K562 (cell line): ENCODE measurements around the gene HNRNPA3. TPM values are rescaled to one million over a fixed set of nuclear protein-coding genes. Genes with fewer than 3 reads are reported as not detected.

Experiments used
- AFF1 ChIP-seq, 2 experiments: fragments of 450-650 bp; IDR thresholded peaks; 2 replicates each; pipeline ENCODE4 v1.6.1; 2018; ENCODE audit warnings: mild to moderate bottlenecking in 2 of 2, low read depth in 1 of 2; ENCODE audit not compliant: partially characterized antibody in 2 of 2
- BACH1 ChIP-seq: fragments of 200-800 bp; sonication (Bioruptor generic); IDR thresholded peaks from 2 replicates; pipeline ENCODE4 v1.6.1; 2016; ENCODE audit warnings: missing genetic modification characterization, missing compliant biosample characterization
- BRD4 ChIP-seq: fragments of 200-600 bp; sonication (generic); IDR thresholded peaks from 2 replicates; pipeline ENCODE4 v1.6.1; 2017; ENCODE audit warnings: inconsistent platforms
- CBFB ChIP-seq: sonication (generic); formaldehyde crosslinking; IDR thresholded peaks from 2 replicates; pipeline ENCODE4 v1.4.0; 2020; ENCODE audit warnings: mild to moderate bottlenecking, missing genetic modification reagents
- CCAR2 ChIP-seq: fragments of 200-400 bp; formaldehyde crosslinking; IDR thresholded peaks from 2 replicates; pipeline ENCODE4 v1.6.1; 2017; ENCODE audit warnings: mild to moderate bottlenecking, low read depth, low read length
- CCNT2 ChIP-seq: IDR thresholded peaks from 2 replicates; pipeline ENCODE4 v1.6.1; 2011; ENCODE audit warnings: borderline replicate concordance, low read depth, mild to moderate bottlenecking, moderate library complexity, mixed read lengths, low read length; ENCODE audit not compliant: insufficient read length; ENCODE audit errors: extremely low read depth
- ESRRA ChIP-seq: fragments of 450-650 bp; IDR thresholded peaks from 2 replicates; pipeline ENCODE4 v1.6.1; 2014; ENCODE audit warnings: low read depth, mild to moderate bottlenecking, moderate library complexity, borderline replicate concordance
- GMEB1 ChIP-seq: fragments of 250-450 bp; sonication (Bioruptor Pico); IDR thresholded peaks from 2 replicates; pipeline ENCODE4 v1.4.0; 2020; ENCODE audit warnings: mild to moderate bottlenecking
- HDAC8 ChIP-seq: fragments of 450-650 bp; IDR thresholded peaks from 2 replicates; pipeline ENCODE4 v1.6.1; 2016; ENCODE audit warnings: mild to moderate bottlenecking, missing genetic modification characterization, moderate library complexity, missing compliant biosample characterization
- HNRNPH1 ChIP-seq: fragments of 200-400 bp; formaldehyde crosslinking; optimal IDR thresholded peaks from 2 replicates; pipeline ENCODE3; 2017; ENCODE audit warnings: low read depth, mild to moderate bottlenecking, low read length, moderate library complexity
- HNRNPUL1 ChIP-seq: fragments of 200-400 bp; formaldehyde crosslinking; IDR thresholded peaks from 2 replicates; pipeline ENCODE4 v1.6.1; 2017; ENCODE audit warnings: low read length
- IRF2 ChIP-seq: sonication (generic); formaldehyde crosslinking; IDR thresholded peaks from 2 replicates; pipeline ENCODE4 v1.8.1; 2022; ENCODE audit warnings: mild to moderate bottlenecking, missing genetic modification reagents
- KLF6 ChIP-seq: fragments of 250-450 bp; sonication (Bioruptor Pico); IDR thresholded peaks from 2 replicates; pipeline ENCODE4 v1.4.0; 2020; ENCODE audit warnings: mild to moderate bottlenecking, moderate library complexity, borderline replicate concordance
- MECOM ChIP-seq: fragments of 250-450 bp; sonication (Bioruptor Pico); IDR thresholded peaks from 2 replicates; pipeline ENCODE4 v1.8.0; 2022; ENCODE audit warnings: inconsistent platforms
- PCBP2 ChIP-seq: fragments of 200-400 bp; formaldehyde crosslinking; IDR thresholded peaks from 2 replicates; pipeline ENCODE4 v1.6.1; 2018; ENCODE audit warnings: low read length, low read depth, mild to moderate bottlenecking, moderate library complexity; ENCODE audit not compliant: poor library complexity, severe bottlenecking
- RAD21 ChIP-seq, 2 experiments: fragments of 250-450 bp in 1 of 2; fragments of 450-650 bp in 1 of 2; sonication (Bioruptor Pico) in 1 of 2; formaldehyde crosslinking in 1 of 2; IDR thresholded peaks in 1 of 2; conservative IDR thresholded peaks in 1 of 2; 2 replicates each; pipeline versions ENCODE4 v1.4.0 to v1.8.0; 2020 to 2022; ENCODE audit warnings: mild to moderate bottlenecking in 2 of 2, moderate library complexity in 1 of 2
- RBM34 ChIP-seq: fragments of 200-400 bp; formaldehyde crosslinking; IDR thresholded peaks from 2 replicates; pipeline ENCODE4 v1.6.1; 2018; ENCODE audit warnings: low read length, borderline replicate concordance; ENCODE audit not compliant: insufficient read depth
- SMARCE1 ChIP-seq: fragments of 450-650 bp; IDR thresholded peaks from 2 replicates; pipeline ENCODE4 v1.7.1; 2016; ENCODE audit warnings: mild to moderate bottlenecking
- TAF15 ChIP-seq: fragments of 200-400 bp; formaldehyde crosslinking; IDR thresholded peaks from 2 replicates; pipeline ENCODE4 v1.6.1; 2017; ENCODE audit warnings: mild to moderate bottlenecking, low read depth, low read length, moderate library complexity
- U2AF2 ChIP-seq: fragments of 200-400 bp; formaldehyde crosslinking; optimal IDR thresholded peaks from 2 replicates; pipeline ENCODE3; 2017; ENCODE audit warnings: low read depth, mild to moderate bottlenecking, low read length
- ZNF134 ChIP-seq: fragments of 250-450 bp; sonication (Bioruptor Pico); conservative IDR thresholded peaks from 2 replicates; pipeline ENCODE4 v1.4.0; 2020
- polyA plus RNA-seq, 8 experiments: library from polyadenylated mRNA; depleted of rRNA in 4 of 8; stranded (reverse) in 5 of 8; unstranded in 3 of 8; fragments of >200 nt; fragmentation: Nextera tagmentation in 2 of 8; fragmentation: Illumina TruSeq in 1 of 8; extraction: Ambion mirVana in 2 of 8; extraction: Trizol in 1 of 8; gene quantifications; 2 replicates each; pipeline versions ENCODE4 v1.2.1 to v1.2.3, GENCODE V29; 2011 to 2014; ENCODE audit warnings: inconsistent platforms in 1 of 8, missing spikeins in 1 of 8
- total RNA-seq, 7 experiments: library from RNA; depleted of rRNA in 6 of 7; stranded (reverse); fragments of >200 nt in 6 of 7; fragmentation: Illumina TruSeq in 2 of 7; extraction: Trizol in 2 of 7; gene quantifications; 2 replicates each; pipeline versions ENCODE4 v1.2.1 to v1.2.3, GENCODE V29; 2011 to 2021; ENCODE audit warnings: low replicate concordance in 1 of 7
- TF ChIP-seq, protein P1 (sequence below): fragments of 450-650 bp; formaldehyde crosslinking; IDR thresholded peaks from 2 replicates; pipeline ENCODE4 v1.4.0; 2022; ENCODE audit warnings: mild to moderate bottlenecking, moderate library complexity

Gene HNRNPA3
- total and polyA plus RNA-seq, 9 of the 15 experiments (the other 6 are each of a cell fraction or from before 2014, with no cell fraction given) = 72.8 to 428 (median 192) TPM

- TF ChIP-seq GMEB1 (CRISPR knock-in tag) = peak; percentile 43; the same call in 1 of the 2 replicates
- no peak for TF ChIP-seq HNRNPH1
- TF ChIP-seq BACH1 (tag) = 0 out of 2 replicates have a peak, but pooled peaks have one; percentile 57
- no peak for TF ChIP-seq HNRNPUL1
- no peak for TF ChIP-seq TAF15
- no peak for TF ChIP-seq RBM34
- TF ChIP-seq CCAR2 = no peak
- TF ChIP-seq IRF2 (CRISPR knock-in tag) = no peak
- TF ChIP-seq CBFB (CRISPR knock-in tag) = no peak
- no peak for TF ChIP-seq HDAC8 (tag)
- TF ChIP-seq RAD21 (CRISPR knock-in tag; conservative IDR thresholded peaks at IDR 0.05 in 1 of 2, IDR thresholded peaks at IDR 0.05 in 1 of 2) = peak; percentile 100
- peak; percentile 66; the same call in 1 of the 2 replicates for TF ChIP-seq BRD4
- peak; percentile 81 for TF ChIP-seq MECOM (CRISPR knock-in tag)
- TF ChIP-seq ESRRA = 0 out of 2 replicates have a peak, but pooled peaks have one; percentile 22
- no peak for TF ChIP-seq CCNT2
- no peak; the same call in 1 of the 2 replicates for TF ChIP-seq ZNF134 (CRISPR knock-in tag)
- TF ChIP-seq PCBP2 = no peak
- no peak for TF ChIP-seq U2AF2
- peak; percentile 69 for TF ChIP-seq KLF6 (CRISPR knock-in tag)
- no peak; the same call in 1 of the 2 replicates for TF ChIP-seq SMARCE1
- TF ChIP-seq AFF1 (IDR thresholded peaks at IDR 0.05; ENCODE audit: low read depth in 1 of 2, partially characterized antibody in 2 of 2) = peak in 1 of 2 experiments; percentile 51
- TF ChIP-seq, protein P1, sequence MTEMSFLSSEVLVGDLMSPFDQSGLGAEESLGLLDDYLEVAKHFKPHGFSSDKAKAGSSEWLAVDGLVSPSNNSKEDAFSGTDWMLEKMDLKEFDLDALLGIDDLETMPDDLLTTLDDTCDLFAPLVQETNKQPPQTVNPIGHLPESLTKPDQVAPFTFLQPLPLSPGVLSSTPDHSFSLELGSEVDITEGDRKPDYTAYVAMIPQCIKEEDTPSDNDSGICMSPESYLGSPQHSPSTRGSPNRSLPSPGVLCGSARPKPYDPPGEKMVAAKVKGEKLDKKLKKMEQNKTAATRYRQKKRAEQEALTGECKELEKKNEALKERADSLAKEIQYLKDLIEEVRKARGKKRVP (CRISPR knock-in tag) = peak; percentile 100
Observed at GRCh38 chr2:177164584-177165052, 48.0 kb upstream of the HNRNPA3 start (continued).
